ENCODE measurements around the gene CSN3.
A peak's percentile ranks its signal among the peaks of the same experiment; 100 is the strongest.
"Not testable (repeated sequence)": the region's sequence is repeated elsewhere in the genome, so short reads cannot be mapped to it uniquely, and the experiment has no call there.

CSN3 gene, protein sequence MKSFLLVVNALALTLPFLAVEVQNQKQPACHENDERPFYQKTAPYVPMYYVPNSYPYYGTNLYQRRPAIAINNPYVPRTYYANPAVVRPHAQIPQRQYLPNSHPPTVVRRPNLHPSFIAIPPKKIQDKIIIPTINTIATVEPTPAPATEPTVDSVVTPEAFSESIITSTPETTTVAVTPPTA

DNA sequence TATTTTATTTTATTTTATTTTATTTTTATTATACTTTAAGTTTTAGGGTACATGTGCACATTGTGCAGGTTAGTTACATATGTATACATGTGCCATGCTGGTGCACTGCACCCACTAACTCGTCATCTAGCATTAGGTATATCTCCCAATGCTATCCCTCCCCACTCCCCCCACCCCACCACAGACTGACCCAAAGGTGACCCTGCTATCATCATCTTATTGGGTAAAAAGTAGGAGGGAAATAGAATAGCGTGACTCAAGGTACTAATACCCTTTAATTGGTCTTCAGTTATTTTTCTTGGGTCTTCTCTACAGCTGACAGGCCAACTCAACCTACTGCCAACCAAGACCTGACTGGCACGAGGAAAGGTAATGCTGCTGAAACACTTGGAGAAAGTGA lies at the start of gene CSN3:
TSS of gene CSN3 (plus strand) at position 301 of the 400 bp plus-strand sequence. CDS start 2,223 bp downstream, outside the sequence.
- DNase-seq, result not testable (repeated sequence)

DNA sequence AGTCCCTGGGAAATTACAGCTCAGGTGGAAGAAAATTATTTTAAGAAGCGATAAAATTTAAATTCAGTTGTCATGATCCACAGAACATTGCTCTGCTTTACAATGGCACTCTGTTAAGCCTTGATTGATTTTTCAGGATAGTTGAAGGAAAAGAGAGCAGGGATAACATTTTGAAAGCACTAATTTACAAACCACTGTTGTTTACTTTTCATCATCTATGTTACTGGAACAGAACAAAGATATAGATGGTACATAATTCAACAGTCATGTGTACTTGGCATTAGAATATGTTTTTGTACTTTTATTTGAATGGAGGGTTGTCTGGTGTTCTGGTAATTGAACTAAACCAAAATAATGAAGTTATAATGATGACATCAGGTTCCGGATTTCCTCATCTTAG lies 49.5 kb upstream of the CSN3 start:
- DNase-seq, result no peak

- no peak for DNase-seq
Measured at GRCh38 chr4:70195425-70195824, 47.0 kb upstream of the CSN3 start, which contains the start of gene ODAM. Gene ODAM, plus strand, starts transcription at chr4:70195725. Its CDS starts 819 bp downstream, at chr4:70196544.

DNA sequence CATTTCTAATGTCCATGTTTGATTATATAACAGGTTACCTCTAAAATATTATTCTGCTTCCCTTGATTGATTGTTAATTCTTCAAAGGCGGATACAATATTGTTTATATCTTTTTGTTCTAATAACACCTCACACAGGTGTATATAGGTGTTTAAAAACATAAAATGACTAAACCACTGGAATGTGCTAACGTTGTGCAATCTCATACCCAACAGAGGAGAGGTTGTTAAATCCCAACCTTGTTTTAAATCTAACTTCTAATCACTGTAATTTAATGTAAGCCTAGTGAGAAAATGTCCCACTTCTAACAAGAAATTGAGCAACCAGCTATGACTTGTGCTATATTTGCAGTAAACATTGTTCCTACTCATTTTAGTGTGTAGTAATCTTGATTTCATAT lies 45.5 kb upstream of the CSN3 start:
- no peak for DNase-seq

GRCh38 chr4:70197842-70198241 lies 44.6 kb upstream of the CSN3 start:
- DNase-seq, result no peak

DNA sequence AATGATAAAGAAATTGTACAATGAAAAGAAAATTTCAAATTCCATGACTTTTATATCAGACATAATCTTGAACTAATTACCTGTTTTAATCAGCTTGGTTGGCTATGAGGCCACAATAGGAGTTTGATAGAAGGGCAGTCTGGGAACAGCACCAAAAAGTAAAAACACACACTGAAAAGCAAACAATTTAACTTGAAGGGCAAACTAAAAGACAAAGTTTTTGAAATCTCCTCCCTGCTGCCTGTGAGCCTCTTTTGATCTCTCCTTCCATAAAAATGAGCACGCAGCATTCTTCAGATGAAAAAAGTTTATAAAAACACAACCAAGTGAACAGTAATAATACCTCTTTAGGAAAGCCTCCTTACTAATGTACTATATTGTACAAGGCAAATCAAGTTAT lies 38.8 kb upstream of the CSN3 start:
- no peak for DNase-seq

- DNase-seq, result not testable (repeated sequence)
Measured at GRCh38 chr4:70212752-70213151, 29.6 kb upstream of the CSN3 start.

- not testable (repeated sequence) for DNase-seq
Measured at GRCh38 chr4:70216109-70216508, 26.3 kb upstream of the CSN3 start.

DNA sequence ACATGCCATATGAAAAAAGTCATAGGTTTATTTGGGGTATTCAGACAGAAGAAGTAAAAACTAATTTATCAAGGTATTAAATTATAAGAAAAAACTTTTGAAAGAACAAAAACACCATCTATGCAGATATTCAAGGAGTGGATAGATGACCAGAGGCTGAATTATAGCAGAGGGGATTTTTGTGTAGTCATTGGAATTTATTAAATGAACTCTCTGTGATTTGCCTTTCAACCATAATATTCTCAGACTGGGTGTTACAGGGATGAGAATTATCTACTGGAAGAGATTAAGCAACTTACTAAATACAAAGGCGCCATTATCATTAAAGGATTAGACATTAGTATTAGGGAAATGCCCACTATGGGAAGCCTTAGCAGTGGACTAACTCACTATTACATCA lies 25.8 kb upstream of the CSN3 start:
- DNase-seq, result not testable (repeated sequence)

DNA sequence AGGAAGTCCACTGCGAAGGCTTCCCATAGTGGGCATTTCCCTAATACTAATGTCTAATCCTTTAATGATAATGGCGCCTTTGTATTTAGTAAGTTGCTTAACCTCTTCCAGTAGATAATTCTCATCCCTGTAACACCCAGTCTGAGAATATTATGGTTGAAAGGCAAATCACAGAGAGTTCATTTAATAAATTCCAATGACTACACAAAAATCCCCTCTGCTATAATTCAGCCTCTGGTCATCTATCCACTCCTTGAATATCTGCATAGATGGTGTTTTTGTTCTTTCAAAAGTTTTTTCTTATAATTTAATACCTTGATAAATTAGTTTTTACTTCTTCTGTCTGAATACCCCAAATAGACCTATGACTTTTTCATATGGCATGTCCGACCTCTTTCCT lies 21.0 kb upstream of the CSN3 start:
- not testable (repeated sequence) for DNase-seq

GRCh38 chr4:70221818-70222217 lies 20.6 kb upstream of the CSN3 start:
- DNase-seq, result not testable (repeated sequence)

DNA sequence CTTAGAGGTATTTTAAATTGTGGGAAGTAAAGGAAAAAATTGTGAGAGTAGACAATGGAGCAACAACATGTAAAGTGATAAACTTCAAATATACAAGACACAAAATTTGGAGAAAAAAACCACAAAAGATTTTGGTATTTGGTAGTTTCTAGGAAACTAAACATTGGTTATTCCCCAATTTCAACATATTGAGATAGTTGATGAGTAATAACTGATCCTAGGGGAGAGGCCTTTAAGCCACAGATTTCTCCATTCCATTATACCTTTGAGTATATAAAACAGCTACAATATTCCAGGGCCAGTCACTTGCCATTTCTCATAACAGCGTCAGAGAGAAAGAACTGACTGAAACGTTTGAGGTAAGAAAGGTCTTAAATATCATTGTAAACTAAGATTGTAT lies 16.6 kb upstream of the CSN3 start, which contains the start of gene FDCSP:
TSS of gene FDCSP (plus strand) at position 301 of the 400 bp plus-strand sequence. CDS start 5,071 bp downstream, outside the sequence.
- no peak for DNase-seq

DNA sequence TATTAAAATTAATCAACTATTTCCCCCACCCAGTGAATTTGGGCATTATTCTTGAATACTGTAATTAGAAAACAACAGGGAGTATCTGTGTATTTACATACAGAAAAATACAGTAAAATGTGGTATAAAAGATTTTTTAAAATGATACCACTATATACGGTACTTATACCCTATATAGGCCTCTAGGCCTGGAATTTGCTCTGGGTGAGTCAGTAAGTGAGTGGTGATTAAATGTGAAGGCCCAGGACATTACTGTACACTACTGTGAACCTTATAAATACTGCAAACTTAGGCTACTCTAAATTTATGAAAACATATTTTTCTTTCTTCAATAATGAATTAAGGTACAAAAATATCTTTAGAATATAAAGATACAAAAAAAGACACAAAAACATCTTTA lies 6.3 kb upstream of the CSN3 start:
- no peak for DNase-seq

GRCh38 chr4:70239131-70239883 lies 3.1 kb upstream of the CSN3 start:
- no peak for DNase-seq

DNA sequence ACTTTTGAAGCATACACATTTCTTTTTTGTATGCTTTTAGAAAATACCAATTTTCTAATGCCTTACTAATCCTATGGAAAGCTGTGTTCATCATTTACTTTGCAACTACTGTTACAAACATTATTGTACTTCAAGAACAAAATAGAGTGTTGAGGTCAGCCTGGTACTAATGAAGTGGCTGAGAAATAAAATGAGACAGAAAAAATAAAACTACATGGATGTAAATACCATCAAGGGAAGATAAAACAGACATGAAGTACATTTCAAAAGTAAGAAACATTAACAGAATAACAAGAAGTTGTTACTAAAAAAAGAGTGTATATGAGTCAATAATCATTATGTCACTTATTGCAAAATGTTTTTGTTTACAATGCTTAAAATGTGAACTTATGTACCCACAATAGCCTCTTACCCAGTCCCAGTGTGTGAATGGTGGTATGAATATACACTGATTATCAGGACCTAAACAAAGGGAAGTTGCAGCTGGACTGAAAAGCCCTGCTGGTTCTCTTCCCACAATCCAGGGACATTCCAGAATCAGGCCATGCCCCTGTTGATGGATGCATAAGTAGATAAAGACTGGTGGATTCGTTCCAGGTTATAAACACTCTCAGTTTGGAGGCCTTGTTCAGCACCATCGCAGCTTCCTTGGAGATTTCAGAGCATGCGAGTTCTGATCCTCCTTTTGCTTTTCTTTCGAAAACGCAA lies 2.4 kb upstream of the CSN3 start:
- no peak for DNase-seq

- DNase-seq, result no peak
Measured at GRCh38 chr4:70243091-70243490, 694 bp downstream of the CSN3 start.

- peak in 1 of 3 experiments; percentile 20 for DNase-seq
Measured at GRCh38 chr4:70251250-70251944, 9.0 kb downstream of the CSN3 start.

DNA sequence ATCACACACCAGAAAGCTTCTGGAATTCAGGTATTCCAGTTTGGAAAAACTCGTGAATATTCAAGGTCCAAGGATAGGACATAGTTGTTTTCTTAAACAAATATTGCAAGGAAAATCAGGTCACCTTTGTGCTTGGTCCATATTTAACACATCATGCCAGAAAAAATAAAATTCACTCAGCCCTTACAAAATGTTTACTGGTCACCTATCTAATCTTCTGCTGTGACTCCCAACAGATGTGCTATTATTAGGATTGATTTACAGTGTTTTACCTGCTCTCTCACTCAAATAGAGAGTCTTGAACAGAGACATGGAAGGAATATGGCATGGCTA lies 9.5 kb downstream of the CSN3 start:
- no peak for DNase-seq

DNA sequence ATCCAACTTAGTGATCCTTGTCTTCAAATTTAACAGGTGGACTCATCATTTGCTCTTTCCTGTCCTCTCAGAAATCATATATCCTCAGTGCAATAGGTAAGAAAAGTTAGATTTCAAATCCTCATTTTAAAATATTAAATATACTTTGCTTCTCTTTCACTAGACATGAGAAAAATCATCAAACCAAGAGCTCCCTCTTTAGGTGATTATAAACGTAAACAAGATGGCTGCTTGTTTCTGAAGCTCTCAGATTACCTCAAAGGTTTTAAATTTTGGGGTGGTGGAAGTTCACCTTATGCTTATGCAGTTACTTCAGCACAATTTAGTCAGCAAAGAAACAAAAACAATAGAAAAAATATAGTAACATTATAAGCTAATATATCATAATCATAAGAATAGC lies 27.3 kb downstream of the CSN3 start:
- DNase-seq, result peak in 2 of 3 experiments; percentile 9 to 53

DNA sequence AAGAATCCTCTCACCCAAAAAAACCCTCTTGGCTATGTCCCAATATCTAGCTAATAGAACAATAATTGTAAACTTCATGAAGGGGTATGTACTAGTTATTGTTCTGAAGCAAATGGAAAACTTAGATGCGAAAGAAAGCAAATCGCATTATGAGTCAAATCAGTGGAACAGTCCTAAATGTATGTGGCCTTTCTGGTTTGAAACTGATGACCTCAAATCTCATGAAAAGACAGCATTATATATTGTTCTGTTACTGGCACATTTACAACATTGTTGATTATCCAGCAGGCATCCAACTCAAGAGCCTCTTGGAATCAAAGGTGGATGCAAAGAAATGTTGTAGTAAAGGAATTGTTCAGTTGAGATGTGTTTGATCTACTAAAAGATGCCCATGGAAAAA lies 34.7 kb downstream of the CSN3 start:
- DNase-seq, result no peak

GRCh38 chr4:70280567-70280966 lies 38.2 kb downstream of the CSN3 start:
- DNase-seq, result peak; percentile 37 to 90 (median 83)

DNA sequence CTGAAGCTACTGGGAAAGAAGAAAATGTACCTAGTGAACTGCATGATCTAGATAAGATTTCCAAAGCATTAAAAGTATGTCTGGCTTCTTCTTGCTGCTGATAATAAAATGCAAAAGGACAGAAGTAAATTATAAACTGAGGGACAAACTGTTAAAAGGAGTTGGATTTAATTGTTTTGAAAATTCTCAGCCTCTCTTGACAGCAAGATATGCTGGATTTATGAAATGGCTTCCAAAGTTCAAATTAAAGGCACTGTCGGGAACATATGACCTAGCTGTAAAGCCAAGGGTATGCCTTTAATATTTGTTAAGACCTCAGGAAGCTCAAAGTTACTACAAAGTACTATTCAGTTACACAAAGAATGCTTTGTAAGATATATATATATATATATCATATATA lies 46.3 kb downstream of the CSN3 start:
- no peak for DNase-seq

- no peak for DNase-seq
Measured at GRCh38 chr4:70291341-70291740, 48.9 kb downstream of the CSN3 start.
